Endothelial cell of umbilical vein (primary cell): ENCODE data around the gene MYOF. TPM values are rescaled to one million over a fixed set of nuclear protein-coding genes. Genes with fewer than 3 reads are reported as not detected.

Source experiments
- BruUV-seq: library from RNA; stranded (reverse); fragments of 400-500 nt; replicated peaks from 2 replicates; lab custom pipeline; 2021; lab: Mats Ljungman, UMichigan
- CTCF ChIA-PET: fragments of 300-600, 350-600 bp; sonication (Branson Sonifier 250); formaldehyde crosslinking; loops from one replicate; lab custom pipeline; 2021; ENCODE audit warnings: antibody characterized with exemption, inconsistent platforms; lab: Charles Lee
- POLR2A ChIA-PET: fragments of 300-600, 350-600 bp; sonication (Branson Sonifier 250); formaldehyde crosslinking; loops from one replicate; lab custom pipeline; 2021; ENCODE audit warnings: antibody characterized with exemption, inconsistent platforms; lab: Charles Lee
- DNase-seq: peaks from one replicate; pipeline ENCODE4 v3.0.0-alpha.2; 2011; ENCODE audit warnings: low read depth, low spot score
- FAIRE-seq: peaks from 2 replicates; lab custom pipeline; 2011; peaks lifted over from hg19 to GRCh38; lab: Jason Lieb, UNC
- H2AFZ ChIP-seq: 2 replicates; pipeline ENCODE4 v1.6.0; 2012; ENCODE audit warnings: low read depth, low read length, control low read depth, inconsistent platforms
- H3K27ac ChIP-seq: 2 replicates; pipeline ENCODE4 v1.5.1; 2011; ENCODE audit warnings: low read depth, mild to moderate bottlenecking, control low read depth, low read length, moderate library complexity; ENCODE audit not compliant: insufficient read depth
- H3K27me3 ChIP-seq, 2 experiments: 2 replicates each; pipeline versions ENCODE4 v1.6.0 to v1.6.1; 2011; ENCODE audit warnings: low read length in 2 of 2, mixed read lengths in 1 of 2; ENCODE audit not compliant: control insufficient read depth in 2 of 2, insufficient read depth in 2 of 2
- H3K36me3 ChIP-seq, 2 experiments: 2 replicates in 1 of 2; 3 replicates in 1 of 2; pipeline ENCODE4 v1.5.1; 2011; ENCODE audit warnings: low read length in 2 of 2, mild to moderate bottlenecking in 1 of 2, moderate library complexity in 1 of 2; ENCODE audit not compliant: control insufficient read depth in 2 of 2, insufficient read depth in 2 of 2; ENCODE audit errors: extremely low read depth in 1 of 2
- H3K4me1 ChIP-seq: 3 replicates; pipeline ENCODE4 v1.5.1; 2011; ENCODE audit warnings: mild to moderate bottlenecking, low read length; ENCODE audit not compliant: control insufficient read depth, insufficient read depth; ENCODE audit errors: extremely low read depth
- H3K4me2 ChIP-seq: 2 replicates; pipeline ENCODE4 v1.6.1; 2011; ENCODE audit warnings: low read length, control low read depth, mixed read lengths; ENCODE audit not compliant: insufficient read depth
- H3K4me3 ChIP-seq, 3 experiments: fragments of 200-600 bp in 1 of 3; sonication (generic), shearing (Covaris generic) in 1 of 3; replicated peaks in 1 of 3; 2 replicates each; pipeline ENCODE4 v1.5.1; 2011 to 2016; ENCODE audit warnings: control low read depth in 3 of 3, low read length in 3 of 3, mild to moderate bottlenecking in 2 of 3, inconsistent platforms in 1 of 3, low read depth in 1 of 3, moderate library complexity in 1 of 3; ENCODE audit not compliant: insufficient read depth in 1 of 3
- H3K79me2 ChIP-seq: 2 replicates; pipeline ENCODE4 v1.6.0; 2012; ENCODE audit warnings: low read length, inconsistent platforms; ENCODE audit not compliant: control insufficient read depth, insufficient read depth
- H3K9ac ChIP-seq: replicated peaks from 2 replicates; pipeline ENCODE3; 2011; ENCODE audit warnings: low read length, control low read depth; ENCODE audit not compliant: insufficient read depth; ENCODE audit errors: extremely low read depth
- H3K9me1 ChIP-seq: replicated peaks from 3 replicates; pipeline ENCODE4 v1.6.0; 2011; ENCODE audit warnings: mild to moderate bottlenecking, low read length; ENCODE audit not compliant: control insufficient read depth, insufficient read depth; ENCODE audit errors: extremely low read depth
- H3K9me3 ChIP-seq: replicated peaks from 2 replicates; pipeline ENCODE4 v1.5.1; 2012; ENCODE audit warnings: low read length, inconsistent platforms; ENCODE audit not compliant: control insufficient read depth, insufficient read depth
- H4K20me1 ChIP-seq: replicated peaks from 2 replicates; pipeline ENCODE3; 2011; ENCODE audit warnings: mild to moderate bottlenecking, low read length; ENCODE audit not compliant: control insufficient read depth, insufficient read depth; ENCODE audit errors: extremely low read depth
- EZH2 ChIP-seq: IDR thresholded peaks from 2 replicates; pipeline ENCODE4 v1.6.1; 2012; ENCODE audit warnings: borderline replicate concordance, low read depth, mild to moderate bottlenecking, moderate library complexity, low read length, inconsistent platforms; ENCODE audit not compliant: severe bottlenecking
- FOS ChIP-seq: IDR thresholded peaks from 2 replicates; pipeline ENCODE4 v1.6.1; 2011; ENCODE audit warnings: mild to moderate bottlenecking, low read length, moderate library complexity, borderline replicate concordance; ENCODE audit not compliant: insufficient read depth
- GATA2 ChIP-seq: IDR thresholded peaks from 2 replicates; pipeline ENCODE4 v1.7.0; 2011; ENCODE audit warnings: low read depth, mild to moderate bottlenecking, moderate library complexity, mixed read lengths, low read length; ENCODE audit not compliant: insufficient read length, insufficient read depth
- JUN ChIP-seq: IDR thresholded peaks from 2 replicates; pipeline ENCODE4 v1.6.1; 2011; ENCODE audit warnings: borderline replicate concordance, low read depth; ENCODE audit not compliant: insufficient read length, insufficient read depth
- MYC ChIP-seq: IDR thresholded peaks from one replicate; pipeline ENCODE4 v1.6.1; 2011; ENCODE audit warnings: mild to moderate bottlenecking, low read depth, low read length
- POLR2A ChIP-seq: IDR thresholded peaks from 2 replicates; pipeline ENCODE4 v1.6.1; 2012; ENCODE audit warnings: low read depth, mild to moderate bottlenecking, control low read depth, low read length
- POLR2AphosphoS5 ChIP-seq: IDR thresholded peaks from 2 replicates; pipeline ENCODE4 v1.6.1; 2012; ENCODE audit warnings: low read depth, mild to moderate bottlenecking, control low read depth, low read length, moderate library complexity; ENCODE audit not compliant: insufficient read depth
- dilution Hi-C: fragments of 300-500 bp; cut with MboI; formaldehyde crosslinking; loops from one replicate; pipeline ENCODE4 v1.15.0; 2019; ENCODE audit warnings: low sequenced_read_pairs; ENCODE audit not compliant: extremely low pct_ligation_motif_present
- intact Hi-C: fragments of 100-400 bp; cut with micrococcal nuclease; formaldehyde crosslinking; loops from one replicate; pipeline ENCODE4 v1.10.0; 2022
- polyA plus RNA-seq, 4 experiments: library from polyadenylated mRNA; depleted of rRNA in 3 of 4; stranded (reverse) in 3 of 4; unstranded in 1 of 4; fragments of >200 nt; gene quantifications; 2 replicates each; pipeline versions ENCODE4 v1.2.1 to v1.2.3, GENCODE V29; 2011 to 2012; ENCODE audit warnings: missing spikeins in 1 of 4
- total RNA-seq: library from RNA; stranded (reverse); gene quantifications from 2 replicates; pipeline ENCODE4 v1.2.3, GENCODE V29; 2021
- TF ChIP-seq, protein P1 (sequence below): IDR thresholded peaks from 2 replicates; pipeline ENCODE4 v1.6.1; 2011; ENCODE audit not compliant: insufficient read depth, insufficient read length
- TF ChIP-seq, protein P2 (sequence below), 2 donors: IDR thresholded peaks; 1 replicate in 1 of 2; 2 replicates in 1 of 2; pipeline ENCODE4 v1.5.1; 2011; ENCODE audit warnings: low read length in 2 of 2, mild to moderate bottlenecking in 2 of 2, moderate library complexity in 2 of 2, control low read depth in 1 of 2, inconsistent platforms in 1 of 2, low read depth in 1 of 2; ENCODE audit not compliant: insufficient read depth in 1 of 2; ENCODE audit errors: extremely low read depth in 1 of 2

The MYOF gene
- total and polyA plus RNA-seq, 2 donors (not counting 3 experiments of a cell fraction or from before 2014, with no cell fraction given): 98.4 to 379 TPM

DNA sequence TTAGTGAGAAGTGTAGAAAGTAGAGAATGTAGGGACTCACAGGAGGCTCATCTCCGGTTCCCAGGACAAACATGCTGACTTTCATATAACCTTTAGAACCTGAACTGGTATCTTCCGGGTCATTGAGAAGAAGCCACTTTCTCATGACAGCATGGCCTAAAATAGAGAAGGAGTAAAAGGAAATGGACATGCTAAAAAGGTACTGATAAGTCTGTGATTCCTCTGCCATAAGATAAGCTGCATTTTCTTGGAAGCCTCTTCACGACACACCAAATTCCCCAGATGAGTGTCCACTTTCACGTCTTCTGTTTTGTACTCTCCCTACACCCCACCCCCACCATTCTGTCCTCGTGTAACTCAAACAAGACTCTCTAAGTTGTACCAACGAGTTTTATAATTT is 79.9 kb downstream of the MYOF start:
- no TSS peak for BruUV-seq
- no peak overlapping the region for H2AFZ ChIP-seq
- no peaks in the 10 kb centered on the region for H3K9me3 ChIP-seq
- FAIRE-seq (no peak), DNase-seq (no peak)
- H3K36me3 ChIP-seq: peaks cover 21 to 48% of the 10 kb centered on the region in 2 experiments
- H3K27ac ChIP-seq: no peak overlapping the region
- H3K9me1 ChIP-seq: no peaks in the 10 kb centered on the region
- no peaks in the 10 kb centered on the region for H4K20me1 ChIP-seq
- peaks cover 5% of the 10 kb centered on the region for H3K79me2 ChIP-seq
- intact Hi-C loops: no loop called here
- H3K4me3 ChIP-seq: no peak overlapping the region
- dilution Hi-C loops: no loop called here
- peaks cover 30% of the 10 kb centered on the region for H3K4me1 ChIP-seq
- H3K27me3 ChIP-seq: no peaks in the 10 kb centered on the region
- ChIA-PET CTCF (interaction anchor here (0.8 to 7.2 kb wide), 2 partner anchors 26 to 80 kb away, joined by 4 to 48 read pairs; partner anchors contain the start of gene MYOF), POLR2A (interaction anchor here (0.6 kb wide), 1 partner anchor 77 kb away, joined by 14 read pairs; no protein-coding TSS in a partner anchor)
- no peak overlapping the region for H3K9ac ChIP-seq
- no peak overlapping the region for H3K4me2 ChIP-seq
- TF ChIP-seq EZH2 (no peak), JUN (no peak), POLR2AphosphoS5 (no peak), GATA2 (no peak), POLR2A (no peak), FOS (no peak), MYC (no peak)
- TF ChIP-seq, protein P1, sequence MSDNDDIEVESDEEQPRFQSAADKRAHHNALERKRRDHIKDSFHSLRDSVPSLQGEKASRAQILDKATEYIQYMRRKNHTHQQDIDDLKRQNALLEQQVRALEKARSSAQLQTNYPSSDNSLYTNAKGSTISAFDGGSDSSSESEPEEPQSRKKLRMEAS: no peak
- TF ChIP-seq, protein P2, sequence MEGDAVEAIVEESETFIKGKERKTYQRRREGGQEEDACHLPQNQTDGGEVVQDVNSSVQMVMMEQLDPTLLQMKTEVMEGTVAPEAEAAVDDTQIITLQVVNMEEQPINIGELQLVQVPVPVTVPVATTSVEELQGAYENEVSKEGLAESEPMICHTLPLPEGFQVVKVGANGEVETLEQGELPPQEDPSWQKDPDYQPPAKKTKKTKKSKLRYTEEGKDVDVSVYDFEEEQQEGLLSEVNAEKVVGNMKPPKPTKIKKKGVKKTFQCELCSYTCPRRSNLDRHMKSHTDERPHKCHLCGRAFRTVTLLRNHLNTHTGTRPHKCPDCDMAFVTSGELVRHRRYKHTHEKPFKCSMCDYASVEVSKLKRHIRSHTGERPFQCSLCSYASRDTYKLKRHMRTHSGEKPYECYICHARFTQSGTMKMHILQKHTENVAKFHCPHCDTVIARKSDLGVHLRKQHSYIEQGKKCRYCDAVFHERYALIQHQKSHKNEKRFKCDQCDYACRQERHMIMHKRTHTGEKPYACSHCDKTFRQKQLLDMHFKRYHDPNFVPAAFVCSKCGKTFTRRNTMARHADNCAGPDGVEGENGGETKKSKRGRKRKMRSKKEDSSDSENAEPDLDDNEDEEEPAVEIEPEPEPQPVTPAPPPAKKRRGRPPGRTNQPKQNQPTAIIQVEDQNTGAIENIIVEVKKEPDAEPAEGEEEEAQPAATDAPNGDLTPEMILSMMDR (IDR thresholded peaks at IDR 0.05; ENCODE audit: extremely low read depth in 1 of 2, insufficient read depth in 1 of 2, low read depth in 1 of 2, low read length in 2 of 2): no peak
